Adrenal gland (tissue), 5 donors: ENCODE measurements around the gene CLEC4G.

Source experiments
- POLR2A ChIP-seq, 2 donors: fragments of 450-650 bp; IDR thresholded peaks; one replicate each; pipeline ENCODE4 v1.6.1; 2017; ENCODE audit warnings: antibody characterized with exemption in 2 of 2, mild to moderate bottlenecking in 2 of 2, moderate library complexity in 1 of 2
- TF ChIP-seq, protein P1 (sequence below), 6 experiments: fragments of 450-650 bp in 4 of 6; fragments of 200-600 bp in 2 of 6; sonication (generic) in 1 of 6; IDR thresholded peaks; 1 replicate in 5 of 6; 2 replicates in 1 of 6; pipeline versions ENCODE4 v1.5.1 to v1.8.0; 2016 to 2021; ENCODE audit warnings: antibody characterized with exemption in 6 of 6, mild to moderate bottlenecking in 2 of 6, moderate library complexity in 1 of 6
- donor health status: DM: no; HTN: no; CAD: no.

DNA sequence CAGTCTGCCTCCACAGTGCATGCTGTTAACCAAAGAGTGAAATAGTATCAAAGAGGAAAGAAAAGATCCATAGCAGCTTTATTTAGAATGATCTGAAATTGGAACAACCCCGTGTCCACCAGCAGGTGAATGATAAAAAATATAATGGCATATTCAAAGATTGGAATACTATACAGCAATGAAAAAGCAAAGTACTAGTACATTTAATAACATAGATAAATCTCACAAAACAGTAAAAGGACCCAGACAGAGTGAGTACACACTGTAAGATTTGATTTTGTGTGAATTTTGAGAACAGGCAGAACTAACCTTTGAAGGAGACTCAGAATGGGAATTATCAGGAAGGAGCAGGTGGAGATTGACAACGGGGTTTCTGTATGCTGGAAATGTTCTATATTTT is 16.3 kb upstream of the CLEC4G start:
- TF ChIP-seq, protein P1, sequence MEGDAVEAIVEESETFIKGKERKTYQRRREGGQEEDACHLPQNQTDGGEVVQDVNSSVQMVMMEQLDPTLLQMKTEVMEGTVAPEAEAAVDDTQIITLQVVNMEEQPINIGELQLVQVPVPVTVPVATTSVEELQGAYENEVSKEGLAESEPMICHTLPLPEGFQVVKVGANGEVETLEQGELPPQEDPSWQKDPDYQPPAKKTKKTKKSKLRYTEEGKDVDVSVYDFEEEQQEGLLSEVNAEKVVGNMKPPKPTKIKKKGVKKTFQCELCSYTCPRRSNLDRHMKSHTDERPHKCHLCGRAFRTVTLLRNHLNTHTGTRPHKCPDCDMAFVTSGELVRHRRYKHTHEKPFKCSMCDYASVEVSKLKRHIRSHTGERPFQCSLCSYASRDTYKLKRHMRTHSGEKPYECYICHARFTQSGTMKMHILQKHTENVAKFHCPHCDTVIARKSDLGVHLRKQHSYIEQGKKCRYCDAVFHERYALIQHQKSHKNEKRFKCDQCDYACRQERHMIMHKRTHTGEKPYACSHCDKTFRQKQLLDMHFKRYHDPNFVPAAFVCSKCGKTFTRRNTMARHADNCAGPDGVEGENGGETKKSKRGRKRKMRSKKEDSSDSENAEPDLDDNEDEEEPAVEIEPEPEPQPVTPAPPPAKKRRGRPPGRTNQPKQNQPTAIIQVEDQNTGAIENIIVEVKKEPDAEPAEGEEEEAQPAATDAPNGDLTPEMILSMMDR (IDR thresholded peaks at IDR 0.05) = no peak
- TF ChIP-seq POLR2A (IDR thresholded peaks at IDR 0.05) = no peak
